ENCODE results near the gene CBX5. TPM values are rescaled to one million over a fixed set of nuclear protein-coding genes. Genes with fewer than 3 reads are reported as not detected.

CBX5 gene
- total and polyA plus RNA-seq, 9 of the 15 experiments (the other 6 are each of a cell fraction or from before 2014, with no cell fraction given) = 32.6 to 102 (median 59.2) TPM

DNA sequence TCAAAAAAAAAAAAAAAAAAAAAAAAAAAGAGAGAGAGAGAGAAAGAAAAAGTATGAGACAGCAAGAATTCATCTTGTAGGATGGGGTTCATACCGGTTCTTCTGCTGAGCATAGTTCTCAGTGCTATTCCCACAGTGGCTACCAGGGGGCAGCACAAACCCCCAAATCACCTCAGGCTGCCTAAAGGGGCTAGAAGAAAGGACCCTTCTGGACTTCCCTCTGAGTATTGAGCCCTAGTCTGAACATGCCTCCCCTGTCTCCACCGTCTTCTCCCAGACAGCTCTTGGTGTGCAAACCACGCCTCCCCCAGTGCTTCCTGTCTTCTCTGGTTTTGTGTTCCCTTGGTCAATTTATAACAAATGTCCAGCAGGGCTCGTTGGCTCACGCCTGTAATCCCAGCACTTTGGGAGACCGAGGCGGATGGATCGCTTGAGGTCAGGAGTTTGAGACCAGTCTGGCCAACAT lies 59.8 kb downstream of the CBX5 start (continued):
- TF ChIP-seq ARID2 (IDR thresholded peaks at IDR 0.05) (peak; percentile 83), SP1 (CRISPR knock-in tag; IDR thresholded peaks at IDR 0.05) (no peak), CXXC5 (CRISPR knock-in tag; IDR thresholded peaks at IDR 0.05) (0 out of 2 replicates have a peak, but pooled peaks have one; percentile 17)

DNA sequence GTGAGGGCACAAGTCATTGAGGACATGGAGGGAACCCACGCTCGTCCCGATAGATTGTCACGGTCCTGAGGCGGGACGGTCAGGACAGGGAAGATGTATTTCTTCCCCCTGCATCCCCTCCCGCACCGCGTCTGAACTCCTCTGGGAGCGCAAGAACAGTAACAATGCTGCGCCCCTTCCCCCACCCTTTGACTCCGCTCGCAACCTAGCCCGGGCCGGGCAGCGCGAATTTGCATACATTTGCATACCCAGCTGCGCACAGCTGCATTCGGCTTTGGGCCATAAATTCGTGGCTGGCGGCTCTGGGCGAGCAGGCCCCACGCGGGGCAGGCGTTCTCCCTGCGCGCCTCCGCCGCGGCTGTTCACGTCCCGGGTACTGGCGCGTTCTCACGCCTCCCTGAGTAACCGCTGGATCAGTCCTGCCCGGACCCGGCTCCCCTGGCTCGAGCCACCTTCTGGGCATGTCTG lies 62.1 kb downstream of the CBX5 start:
- Histone ChIP-seq H3K9ac (ENCODE audit: insufficient read depth in 1 of 2, low read depth in 2 of 2, low read length in 2 of 2) (peak overlapping the region in 1 of 2 experiments; percentile 80; a peak in 2 of 4 replicates), H4K20me1 (replicated peaks; ENCODE audit: control insufficient read depth, insufficient read depth, low read length) (no peaks in the 10 kb centered on the region; the same call in 1 of the 2 replicates), H3K4me2 (ENCODE audit: insufficient read depth, low read length) (no peak overlapping the region), H3K9me1 (ENCODE audit: control insufficient read depth, insufficient read depth, low read length) (no peaks in the 10 kb centered on the region), H3K79me2 (ENCODE audit: control insufficient read depth, insufficient read depth, low read length) (no peaks in the 10 kb centered on the region), H3K4me3 (no peak overlapping the region), H3K36me3 (ENCODE audit: control insufficient read depth, insufficient read depth, low read length) (no peaks in the 10 kb centered on the region), H2AFZ (ENCODE audit: low read depth, low read length) (peak overlapping the region; percentile 90), H3K27ac (ENCODE audit: extremely low read depth, low read depth, low read length) (no peak overlapping the region), H3K4me1 (replicated peaks in 1 of 2; ENCODE audit: control insufficient read depth in 2 of 2, insufficient read depth in 2 of 2, low read length in 2 of 2) (peaks cover 36 to 44% of the 10 kb centered on the region in 2 experiments; a peak in 4 of 5 replicates), H3K27me3 (ENCODE audit: control insufficient read depth in 2 of 2, insufficient read depth in 2 of 2, low read length in 2 of 2) (no peaks in the 10 kb centered on the region), H3K9me3 (replicated peaks; ENCODE audit: control insufficient read depth, insufficient read depth, low read depth, low read length) (no peaks in the 10 kb centered on the region)
- ChIA-PET POLR2A (interaction anchor here (1.5 kb wide), 1 partner anchor 9 kb away, joined by 3 read pairs; no protein-coding TSS in a partner anchor), CTCF (ENCODE audit: low intra/inter-chr PET ratio) (interaction anchor here (0.6 to 4.4 kb wide), 8 partner anchors 142 to 233 kb away, joined by 3 to 28 read pairs (median 6); partner anchors contain the start of gene HOXC10)
- 96% methylated on average over 24 of the region's 39 CpGs for WGBS (ENCODE audit: insufficient coverage, low coverage, missing lambda C conversion rate)
- intact Hi-C loops (cut with micrococcal nuclease) = no loop called here
- ATAC-seq (no peak), FAIRE-seq (no peak), DNase-seq (ENCODE audit: extremely low read depth in 1 of 4, low spot score in 3 of 4) (no peak)
- no TSS peak for BruUV-seq (replicated peaks)
- in situ Hi-C loops (cut with MboI) = loop anchor here (25.0 kb wide), 1 partner anchor 456 kb away; the partner anchor contains the start of gene CISTR
- 0 out of 2 replicates have a peak, but pooled peaks have one; percentile 4 for TF ChIP-seq RBFOX2 (IDR thresholded peaks at IDR 0.05; ENCODE audit: low read depth, low read length)
- no peak for TF ChIP-seq TAL1 (IDR thresholded peaks at IDR 0.05)
- no peak for TF ChIP-seq CREBBP (IDR thresholded peaks at IDR 0.05; ENCODE audit: low read depth, low read length)
- TF ChIP-seq, protein P1, sequence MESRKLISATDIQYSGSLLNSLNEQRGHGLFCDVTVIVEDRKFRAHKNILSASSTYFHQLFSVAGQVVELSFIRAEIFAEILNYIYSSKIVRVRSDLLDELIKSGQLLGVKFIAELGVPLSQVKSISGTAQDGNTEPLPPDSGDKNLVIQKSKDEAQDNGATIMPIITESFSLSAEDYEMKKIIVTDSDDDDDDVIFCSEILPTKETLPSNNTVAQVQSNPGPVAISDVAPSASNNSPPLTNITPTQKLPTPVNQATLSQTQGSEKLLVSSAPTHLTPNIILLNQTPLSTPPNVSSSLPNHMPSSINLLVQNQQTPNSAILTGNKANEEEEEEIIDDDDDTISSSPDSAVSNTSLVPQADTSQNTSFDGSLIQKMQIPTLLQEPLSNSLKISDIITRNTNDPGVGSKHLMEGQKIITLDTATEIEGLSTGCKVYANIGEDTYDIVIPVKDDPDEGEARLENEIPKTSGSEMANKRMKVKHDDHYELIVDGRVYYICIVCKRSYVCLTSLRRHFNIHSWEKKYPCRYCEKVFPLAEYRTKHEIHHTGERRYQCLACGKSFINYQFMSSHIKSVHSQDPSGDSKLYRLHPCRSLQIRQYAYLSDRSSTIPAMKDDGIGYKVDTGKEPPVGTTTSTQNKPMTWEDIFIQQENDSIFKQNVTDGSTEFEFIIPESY (CRISPR knock-in tag; IDR thresholded peaks at IDR 0.05) = peak; percentile 91
- TF ChIP-seq ZNF12 (CRISPR knock-in tag; IDR thresholded peaks at IDR 0.05) = no peak
- no peak for TF ChIP-seq OTX1 (CRISPR knock-in tag; IDR thresholded peaks at IDR 0.05)
- TF ChIP-seq, protein P2, sequence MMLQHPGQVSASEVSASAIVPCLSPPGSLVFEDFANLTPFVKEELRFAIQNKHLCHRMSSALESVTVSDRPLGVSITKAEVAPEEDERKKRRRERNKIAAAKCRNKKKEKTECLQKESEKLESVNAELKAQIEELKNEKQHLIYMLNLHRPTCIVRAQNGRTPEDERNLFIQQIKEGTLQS (IDR thresholded peaks at IDR 0.05) = peak; percentile 22; the same call in 1 of the 2 replicates
- TF ChIP-seq, protein P2 (CRISPR knock-in tag; conservative IDR thresholded peaks at IDR 0.05) = no peak
- no peak for TF ChIP-seq CBFB (CRISPR knock-in tag; IDR thresholded peaks at IDR 0.05)
- TF ChIP-seq, protein P3, sequence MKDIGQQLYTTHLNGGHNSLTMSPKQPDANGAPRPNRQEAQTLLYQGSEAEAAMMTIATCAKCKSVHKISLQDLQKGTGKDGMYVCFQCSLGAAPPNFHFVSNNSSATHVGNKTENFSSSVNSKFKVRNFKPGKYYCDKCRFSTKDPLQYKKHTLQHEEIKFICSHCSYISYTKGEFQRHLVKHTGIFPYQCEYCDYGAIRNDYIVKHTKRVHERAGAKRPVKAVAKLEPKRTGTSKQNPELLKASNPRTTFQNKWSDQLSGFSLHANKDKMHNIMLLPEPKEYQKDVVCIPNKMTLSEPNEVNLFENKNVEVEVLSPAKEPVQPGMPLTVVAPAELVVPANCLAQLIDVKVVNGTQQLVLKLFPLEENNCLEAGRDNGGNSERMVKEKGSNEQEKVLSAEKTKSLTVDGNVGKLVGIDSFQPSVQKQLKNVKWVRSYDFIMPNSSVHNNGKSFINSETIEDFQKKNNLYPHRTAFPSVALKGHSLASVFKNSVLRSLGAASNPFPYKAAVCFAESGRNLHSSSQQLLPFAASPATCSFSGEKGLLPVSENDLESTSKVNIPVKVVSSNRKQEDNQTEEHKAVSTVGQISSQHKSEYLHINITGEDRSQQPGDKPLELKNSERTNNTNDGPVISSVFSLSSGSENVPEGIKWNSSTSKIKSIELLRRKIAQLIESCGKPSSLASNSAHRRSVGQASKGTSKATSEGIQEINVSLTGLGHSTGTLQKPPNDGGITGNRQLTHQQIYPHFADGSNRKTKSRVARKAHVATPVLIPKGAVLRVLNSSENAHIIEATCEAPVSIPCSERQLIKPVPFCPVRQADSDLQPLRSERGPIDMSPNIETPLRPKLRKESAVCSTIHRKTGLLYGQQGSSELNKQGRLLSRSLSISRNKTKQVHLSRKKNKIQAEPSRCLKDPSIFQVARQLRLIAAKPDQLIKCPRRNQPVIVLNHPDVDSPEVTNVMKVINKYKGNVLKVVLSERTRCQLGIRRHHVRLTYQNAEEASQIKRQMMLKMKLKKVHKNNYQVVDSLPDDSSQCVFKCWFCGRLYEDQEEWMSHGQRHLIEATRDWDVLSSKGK (CRISPR knock-in tag; IDR thresholded peaks at IDR 0.05) = no peak
- TF ChIP-seq, protein P4, sequence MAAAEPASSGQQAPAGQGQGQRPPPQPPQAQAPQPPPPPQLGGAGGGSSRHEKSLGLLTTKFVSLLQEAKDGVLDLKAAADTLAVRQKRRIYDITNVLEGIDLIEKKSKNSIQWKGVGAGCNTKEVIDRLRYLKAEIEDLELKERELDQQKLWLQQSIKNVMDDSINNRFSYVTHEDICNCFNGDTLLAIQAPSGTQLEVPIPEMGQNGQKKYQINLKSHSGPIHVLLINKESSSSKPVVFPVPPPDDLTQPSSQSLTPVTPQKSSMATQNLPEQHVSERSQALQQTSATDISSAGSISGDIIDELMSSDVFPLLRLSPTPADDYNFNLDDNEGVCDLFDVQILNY (CRISPR knock-in tag; IDR thresholded peaks at IDR 0.05) = no peak
